GM12874 (cell line): ENCODE results near the gene PPIL6.

Experiments
- CTCF ChIP-seq: IDR thresholded peaks from 2 replicates; pipeline ENCODE4 v1.5.1; 2011; ENCODE audit warnings: low read depth, mild to moderate bottlenecking, control low read depth, low read length, moderate library complexity; ENCODE audit not compliant: insufficient read depth

PPIL6 gene

GRCh38 chr6:109473120-109473519 lies 32.7 kb upstream of the PPIL6 start:
- TF ChIP-seq CTCF, result no peak

GRCh38 chr6:109472132-109472995 lies 31.9 kb upstream of the PPIL6 start:
- TF ChIP-seq CTCF, result no peak

- no peak for TF ChIP-seq CTCF
These were observed 30.8 kb upstream of the PPIL6 start for GRCh38 chr6:109471105-109471810.

- no peak for TF ChIP-seq CTCF
These were observed 29.3 kb upstream of the PPIL6 start for GRCh38 chr6:109469591-109470189.

GRCh38 chr6:109467696-109468095 lies 27.3 kb upstream of the PPIL6 start:
- TF ChIP-seq CTCF, result no peak

GRCh38 chr6:109466212-109466923 lies 25.9 kb upstream of the PPIL6 start:
- TF ChIP-seq CTCF, result no peak

GRCh38 chr6:109465772-109466171 lies 25.3 kb upstream of the PPIL6 start:
- no peak for TF ChIP-seq CTCF
